GM23338 (cell line): ENCODE measurements around the gene ATP5PD. TPM values are rescaled to one million over a fixed set of nuclear protein-coding genes. Genes with fewer than 3 reads are reported as not detected.

ENCODE experiments used
- ATAC-seq: fragments of 200-7000 bp; cut with Tn5 transposase; 3 replicates; pipeline ENCODE4 v1.9.1; 2020
- DNase-seq: peaks from one replicate; pipeline ENCODE4 v3.0.0-alpha.2; 2015; ENCODE audit warnings: low spot score
- H2AFZ ChIP-seq: fragments of 200-600 bp; sonication (generic); 2 replicates; pipeline ENCODE4 v1.8.0; 2016; ENCODE audit warnings: antibody characterized with exemption, mild to moderate bottlenecking, moderate library complexity
- H3F3A ChIP-seq: fragments of 200-600 bp; sonication (generic); replicated peaks from 2 replicates; pipeline ENCODE4 v1.8.0; 2017; ENCODE audit warnings: antibody characterized with exemption, mixed run types, low read depth
- H3K27ac ChIP-seq: fragments of 200-600 bp; sonication (generic); 2 replicates; pipeline ENCODE4 v1.6.1; 2016; ENCODE audit warnings: low read depth
- H3K27me3 ChIP-seq: fragments of 200-600 bp; sonication (generic); 2 replicates; pipeline ENCODE4 v1.8.0; 2016; ENCODE audit warnings: mild to moderate bottlenecking, mixed run types, moderate library complexity; ENCODE audit not compliant: insufficient read depth
- H3K36me3 ChIP-seq: fragments of 200-600 bp; sonication (generic); 2 replicates; pipeline ENCODE4 v1.8.0; 2016; ENCODE audit warnings: mild to moderate bottlenecking; ENCODE audit not compliant: insufficient read depth
- H3K4me1 ChIP-seq: fragments of 200-600 bp; sonication (generic); 2 replicates; pipeline ENCODE4 v1.8.0; 2016; ENCODE audit warnings: mild to moderate bottlenecking, moderate library complexity; ENCODE audit not compliant: insufficient read depth
- H3K4me2 ChIP-seq: fragments of 200-600 bp; sonication (generic); 2 replicates; pipeline ENCODE4 v1.7.1; 2017; ENCODE audit warnings: mixed run types
- H3K4me3 ChIP-seq: fragments of 200-600 bp; sonication (generic); 2 replicates; pipeline ENCODE4 v1.6.1; 2016; ENCODE audit warnings: mixed run types
- H3K79me2 ChIP-seq: fragments of 200-600 bp; sonication (generic); replicated peaks from 2 replicates; pipeline ENCODE4 v1.8.0; 2017; ENCODE audit warnings: mild to moderate bottlenecking; ENCODE audit not compliant: insufficient read depth
- H3K9me2 ChIP-seq: fragments of 200-600 bp; sonication (generic); 2 replicates; pipeline ENCODE4 v1.8.0; 2017; ENCODE audit not compliant: insufficient read depth
- H4K20me1 ChIP-seq: fragments of 200-600 bp; sonication (generic); replicated peaks from 2 replicates; pipeline ENCODE4 v1.8.0; 2017; ENCODE audit warnings: mild to moderate bottlenecking; ENCODE audit not compliant: insufficient read depth
- H3K27ac Mint-ChIP-seq: 2 replicates; pipeline ENCODE4 v1.8.0; 2020; ENCODE audit warnings: inconsistent platforms, mild to moderate bottlenecking, moderate library complexity, mixed read lengths
- H3K27me3 Mint-ChIP-seq: 3 replicates; pipeline ENCODE4 v1.8.0; 2022; ENCODE audit warnings: low read depth, mild to moderate bottlenecking, moderate library complexity, mixed read lengths, inconsistent platforms; ENCODE audit not compliant: insufficient read depth, poor library complexity
- H3K36me3 Mint-ChIP-seq: 3 replicates; pipeline ENCODE4 v1.8.0; 2021; ENCODE audit warnings: low read depth, mild to moderate bottlenecking, inconsistent platforms, moderate library complexity, mixed read lengths
- H3K4me1 Mint-ChIP-seq: 3 replicates; pipeline ENCODE4 v1.8.0; 2020; ENCODE audit warnings: mild to moderate bottlenecking, inconsistent platforms, mixed read lengths
- H3K4me3 Mint-ChIP-seq: 3 replicates; pipeline ENCODE4 v1.8.0; 2021; ENCODE audit warnings: moderate library complexity, mild to moderate bottlenecking, inconsistent platforms, mixed read lengths
- H3K9me3 Mint-ChIP-seq: 3 replicates; pipeline ENCODE4 v1.8.0; 2020; ENCODE audit warnings: moderate library complexity, mild to moderate bottlenecking, inconsistent platforms, mixed read lengths
- CREB1 ChIP-seq: fragments of 250-450 bp; sonication (Bioruptor Pico); IDR thresholded peaks from 2 replicates; pipeline ENCODE4 v1.5.0; 2020; ENCODE audit warnings: low read depth, mild to moderate bottlenecking, moderate library complexity
- CTCF ChIP-seq, 2 experiments: fragments of 200-600 bp in 1 of 2; sonication (generic) in 1 of 2; conservative IDR thresholded peaks; 2 replicates each; pipeline versions ENCODE4 v1.5.1 to v1.6.1; 2016 to 2017; ENCODE audit warnings: antibody characterized with exemption in 2 of 2, low read depth in 2 of 2, mild to moderate bottlenecking in 2 of 2, moderate library complexity in 1 of 2
- ETS1 ChIP-seq: IDR thresholded peaks from 2 replicates; pipeline ENCODE4 v1.6.1; 2016; ENCODE audit warnings: antibody characterized with exemption
- EZH2 ChIP-seq: fragments of 200-600 bp; sonication (generic); IDR thresholded peaks from one replicate; pipeline ENCODE4 v1.8.0; 2017; ENCODE audit warnings: antibody characterized with exemption, mild to moderate bottlenecking, low read depth; ENCODE audit not compliant: unreplicated experiment
- EZH2phosphoT487 ChIP-seq: fragments of 200-600 bp; sonication (generic); IDR thresholded peaks from one replicate; pipeline ENCODE4 v1.8.1; 2018; ENCODE audit warnings: antibody characterized with exemption; ENCODE audit not compliant: unreplicated experiment
- JUNB ChIP-seq: IDR thresholded peaks from one replicate; pipeline ENCODE4 v1.6.1; 2016; ENCODE audit warnings: antibody characterized with exemption; ENCODE audit not compliant: unreplicated experiment
- NANOG ChIP-seq: IDR thresholded peaks from 2 replicates; pipeline ENCODE4 v1.6.1; 2016; ENCODE audit warnings: antibody characterized with exemption, borderline replicate concordance
- POLR2AphosphoS5 ChIP-seq: IDR thresholded peaks from 2 replicates; pipeline ENCODE4 v1.6.1; 2016; ENCODE audit warnings: antibody characterized with exemption, low read depth
- REST ChIP-seq: IDR thresholded peaks from one replicate; pipeline ENCODE4 v1.6.1; 2018; ENCODE audit warnings: antibody characterized with exemption; ENCODE audit not compliant: unreplicated experiment
- STAT1 ChIP-seq: IDR thresholded peaks from one replicate; pipeline ENCODE4 v1.6.1; 2016; ENCODE audit warnings: antibody characterized with exemption; ENCODE audit not compliant: unreplicated experiment
- ZNF114 ChIP-seq: fragments of 250-450 bp; sonication (Bioruptor Pico); IDR thresholded peaks from 2 replicates; pipeline ENCODE4 v1.5.0; 2020; ENCODE audit warnings: mild to moderate bottlenecking, moderate library complexity
- ZNF331 ChIP-seq: fragments of 250-450 bp; sonication (Bioruptor Pico); IDR thresholded peaks from 2 replicates; pipeline ENCODE4 v1.5.0; 2020; ENCODE audit warnings: low read depth, mild to moderate bottlenecking, moderate library complexity
- ZNF462 ChIP-seq: fragments of 250-450 bp; sonication (Bioruptor Pico); IDR thresholded peaks from 2 replicates; pipeline ENCODE4 v1.5.0; 2020; ENCODE audit warnings: mild to moderate bottlenecking, moderate library complexity
- polyA plus RNA-seq: library from polyadenylated mRNA; unstranded; fragments of >200 nt; fragmentation: Nextera tagmentation; extraction: Ambion mirVana; gene quantifications from 2 replicates; pipeline ENCODE4 v1.2.1, GENCODE V29; 2016
- total RNA-seq: library from RNA; depleted of rRNA; stranded (reverse); fragments of >200 nt; shearing (Covaris generic); gene quantifications from 2 replicates; pipeline ENCODE4 v1.2.3, GENCODE V29; 2014

ATP5PD gene
- total and polyA plus RNA-seq, 2 experiments from 2014 or later = 244 to 1,144 TPM

GRCh38 chr17:75081611-75082540, 35.1 kb upstream of the ATP5PD start:
- peaks cover 38% of the 10 kb centered on the region for H3K4me1 Mint-ChIP-seq
- no peak for ATAC-seq
- H3K9me2 ChIP-seq = no peaks in the 10 kb centered on the region
- H3F3A ChIP-seq = peaks cover 17% of the 10 kb centered on the region
- H3K27ac Mint-ChIP-seq = no peak overlapping the region
- no peak overlapping the region for H2AFZ ChIP-seq
- H3K79me2 ChIP-seq = no peaks in the 10 kb centered on the region
- no peaks in the 10 kb centered on the region for H3K27me3 ChIP-seq
- no peak for TF ChIP-seq ZNF331 (CRISPR knock-in tag)
- TF ChIP-seq EZH2 = no peak
- TF ChIP-seq JUNB = no peak
- no peak for TF ChIP-seq EZH2phosphoT487
- no peak for TF ChIP-seq CREB1 (CRISPR knock-in tag)
- TF ChIP-seq REST = no peak
- TF ChIP-seq ZNF462 = no peak
- TF ChIP-seq CTCF (conservative IDR thresholded peaks at IDR 0.05; ENCODE audit: low read depth in 2 of 2) = no peak
- no peak for TF ChIP-seq ETS1
- no peak for TF ChIP-seq ZNF114
- no peak for TF ChIP-seq NANOG
- no peak for TF ChIP-seq STAT1
- no peak for TF ChIP-seq POLR2AphosphoS5
- DNase-seq = no peak
- peaks cover 20% of the 10 kb centered on the region for H3K27me3 Mint-ChIP-seq
- H3K36me3 Mint-ChIP-seq = no peaks in the 10 kb centered on the region; the same call in 2 of the 3 replicates
- H3K4me3 Mint-ChIP-seq = no peak overlapping the region
- no peak overlapping the region for H3K27ac ChIP-seq
- H3K4me3 ChIP-seq = no peak overlapping the region
- peaks cover 37% of the 10 kb centered on the region for H3K4me1 ChIP-seq
- no peaks in the 10 kb centered on the region for H3K9me3 Mint-ChIP-seq
- H3K36me3 ChIP-seq = no peaks in the 10 kb centered on the region
- no peaks in the 10 kb centered on the region for H4K20me1 ChIP-seq
- H3K4me2 ChIP-seq = no peak overlapping the region
